ENCODE measurements around the gene COPS7A. TPM values are rescaled to one million over a fixed set of nuclear protein-coding genes. Genes with fewer than 3 reads are reported as not detected.
"Not testable (repeated sequence)": the region's sequence is repeated elsewhere in the genome, so short reads cannot be mapped to it uniquely, and the experiment has no call there.

COPS7A gene
- total and polyA plus RNA-seq, 8 donors, result 14.2 to 39.6 (median 27.0) TPM

- Histone ChIP-seq H3K9me3 (no peaks in the 10 kb centered on the region), H3K27me3 (no peaks in the 10 kb centered on the region), H3K4me1 (no peaks in the 10 kb centered on the region), H3K27ac (no peak overlapping the region), H3K4me3 (no peak overlapping the region), H3K36me3 (peaks cover 0 to 17% (median 7%) of the 10 kb centered on the region in 3 donors)
- DNase-seq, result no peak
- intact Hi-C loops (cut with DNase I), result no loop called here
- no peak for TF ChIP-seq CTCF (IDR thresholded peaks at IDR 0.05)
- no peak for ATAC-seq
- WGBS, 2 donors, result 78 to 88% methylated on average over 3 of the region's 3 CpGs
- FAIRE-seq, result no peak
Measured at GRCh38 chr12:6742834-6743233, 19.0 kb downstream of the COPS7A start.

DNA sequence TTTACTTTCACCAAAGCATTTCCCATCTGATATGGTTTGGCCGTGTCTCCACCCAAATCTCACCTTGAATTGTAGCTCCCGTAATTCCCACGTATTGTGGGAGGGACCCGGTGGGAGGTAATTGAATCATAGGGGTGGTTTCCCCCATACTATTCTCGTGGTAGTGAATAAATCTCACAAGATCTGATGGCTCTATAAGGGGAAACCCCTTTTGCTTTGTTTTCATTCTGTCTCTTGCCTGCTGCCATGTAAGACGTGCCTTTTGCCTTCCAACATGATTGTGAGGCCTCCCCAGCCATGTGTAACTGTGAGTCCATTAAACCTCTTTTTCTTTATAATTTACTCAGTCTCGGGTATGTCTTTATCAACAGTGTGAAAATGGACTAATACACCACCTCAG is 19.5 kb downstream of the COPS7A start:
- H3K36me3 ChIP-seq, result peaks cover 0 to 22% (median 11%) of the 10 kb centered on the region in 3 donors
- DNase-seq; H3K27me3 ChIP-seq; ATAC-seq; H3K4me3 ChIP-seq; H3K4me1 ChIP-seq; intact Hi-C loops (cut with DNase I); FAIRE-seq; H3K27ac ChIP-seq; H3K9me3 ChIP-seq: not testable (repeated sequence)
- 36 to 42% methylated on average over 7 of the region's 7 CpGs for WGBS, 2 donors

GRCh38 chr12:6745741-6746525 is 22.1 kb downstream of the COPS7A start:
- no peak overlapping the region for H3K4me3 ChIP-seq
- ATAC-seq (peak in 3 of 4 donors; percentile 16 to 65 (median 65)), FAIRE-seq (no peak), DNase-seq (no peak)
- no peaks in the 10 kb centered on the region for H3K9me3 ChIP-seq
- peak overlapping the region in 1 of 4 donors; percentile 33 for H3K27ac ChIP-seq
- no peak for TF ChIP-seq CTCF (IDR thresholded peaks at IDR 0.05)
- peaks cover 4 to 48% (median 30%) of the 10 kb centered on the region in 3 donors for H3K36me3 ChIP-seq
- intact Hi-C loops (cut with DNase I), result no loop called here
- H3K27me3 ChIP-seq, result no peaks in the 10 kb centered on the region
- no peaks in the 10 kb centered on the region for H3K4me1 ChIP-seq
- WGBS, 2 donors, result 72 to 80% methylated on average over 13 of the region's 13 CpGs

- 74 to 76% methylated on average over 4 of the region's 4 CpGs for WGBS, 2 donors
- FAIRE-seq, result no peak
- Histone ChIP-seq H3K27me3 (no peaks in the 10 kb centered on the region), H3K4me1 (peaks cover 6 to 8% (median 6%) of the 10 kb centered on the region in 3 donors), H3K27ac (no peak overlapping the region), H3K36me3 (peaks cover 4 to 55% (median 30%) of the 10 kb centered on the region in 3 donors), H3K4me3 (no peak overlapping the region), H3K9me3 (no peaks in the 10 kb centered on the region)
- ATAC-seq, result no peak
- intact Hi-C loops (cut with DNase I), result no loop called here
- no peak for TF ChIP-seq CTCF (IDR thresholded peaks at IDR 0.05)
- DNase-seq, result no peak
Measured at GRCh38 chr12:6747216-6747615, 23.4 kb downstream of the COPS7A start.

GRCh38 chr12:6748761-6749160 is 24.9 kb downstream of the COPS7A start:
- Histone ChIP-seq H3K36me3 (peaks cover 4 to 55% (median 30%) of the 10 kb centered on the region in 3 donors), H3K27me3 (no peaks in the 10 kb centered on the region), H3K4me3 (no peak overlapping the region), H3K4me1 (peaks cover 7 to 9% (median 8%) of the 10 kb centered on the region in 3 donors), H3K9me3 (no peaks in the 10 kb centered on the region), H3K27ac (no peak overlapping the region)
- no peak for FAIRE-seq
- no peak for TF ChIP-seq CTCF (IDR thresholded peaks at IDR 0.05)
- ATAC-seq, result no peak
- no peak for DNase-seq
- intact Hi-C loops (cut with DNase I), result no loop called here
- WGBS, 2 donors, result 91 to 97% methylated on average over 28 of the region's 28 CpGs
